GM18907 (cell line): ENCODE measurements around the gene POPDC3.

ENCODE experiments used
- ATAC-seq: cut with Tn5 transposase; IDR thresholded peaks from one replicate; pipeline ENCODE4 v1.9.1; 2021; ENCODE audit warnings: mild to moderate bottlenecking, moderate library complexity; ENCODE audit not compliant: unreplicated experiment

The POPDC3 gene

GRCh38 chr6:105161421-105161820 lies 18.4 kb downstream of the POPDC3 start:
- ATAC-seq: no peak

- ATAC-seq: no peak
These were observed 26.1 kb downstream of the POPDC3 start for GRCh38 chr6:105153676-105154075.

- no peak for ATAC-seq
These were observed 26.9 kb downstream of the POPDC3 start for GRCh38 chr6:105152880-105153279.

- peak; percentile 45 for ATAC-seq
These were observed 28.2 kb downstream of the POPDC3 start for GRCh38 chr6:105151644-105152043.

GRCh38 chr6:105138141-105138540 lies 41.7 kb downstream of the POPDC3 start:
- no peak for ATAC-seq

GRCh38 chr6:105137388-105137787 lies 42.4 kb downstream of the POPDC3 start:
- ATAC-seq: no peak

- ATAC-seq: peak; percentile 59
These were observed 43.1 kb downstream of the POPDC3 start for GRCh38 chr6:105136431-105137350.

- no peak for ATAC-seq
These were observed 43.8 kb downstream of the POPDC3 start for GRCh38 chr6:105135907-105136430.

GRCh38 chr6:105135056-105135455 lies 44.8 kb downstream of the POPDC3 start:
- ATAC-seq: no peak

GRCh38 chr6:105122717-105123116 lies 57.1 kb downstream of the POPDC3 start:
- no peak for ATAC-seq

- no peak for ATAC-seq
These were observed 57.8 kb downstream of the POPDC3 start for GRCh38 chr6:105121981-105122380.

- no peak for ATAC-seq
These were observed 59.2 kb downstream of the POPDC3 start for GRCh38 chr6:105120570-105120969.

GRCh38 chr6:105116150-105116549 lies 63.7 kb downstream of the POPDC3 start:
- no peak for ATAC-seq

- no peak for ATAC-seq
These were observed 66.4 kb downstream of the POPDC3 start for GRCh38 chr6:105113422-105113821.

- ATAC-seq: no peak
These were observed 67.2 kb downstream of the POPDC3 start for GRCh38 chr6:105112577-105112976.

- ATAC-seq: no peak
These were observed 67.9 kb downstream of the POPDC3 start for GRCh38 chr6:105111871-105112270.

- no peak for ATAC-seq
These were observed 68.7 kb downstream of the POPDC3 start for GRCh38 chr6:105111105-105111504.

GRCh38 chr6:105109955-105110895 lies 69.6 kb downstream of the POPDC3 start:
- ATAC-seq: no peak

- no peak for ATAC-seq
These were observed 71.1 kb downstream of the POPDC3 start for GRCh38 chr6:105108631-105109262.
